ENCODE results near the gene CARD10. TPM values are rescaled to one million over a fixed set of nuclear protein-coding genes. Genes with fewer than 3 reads are reported as not detected.

The CARD10 gene
- total RNA-seq, 1 experiment from 2014 or later = 0.26 TPM

DNA sequence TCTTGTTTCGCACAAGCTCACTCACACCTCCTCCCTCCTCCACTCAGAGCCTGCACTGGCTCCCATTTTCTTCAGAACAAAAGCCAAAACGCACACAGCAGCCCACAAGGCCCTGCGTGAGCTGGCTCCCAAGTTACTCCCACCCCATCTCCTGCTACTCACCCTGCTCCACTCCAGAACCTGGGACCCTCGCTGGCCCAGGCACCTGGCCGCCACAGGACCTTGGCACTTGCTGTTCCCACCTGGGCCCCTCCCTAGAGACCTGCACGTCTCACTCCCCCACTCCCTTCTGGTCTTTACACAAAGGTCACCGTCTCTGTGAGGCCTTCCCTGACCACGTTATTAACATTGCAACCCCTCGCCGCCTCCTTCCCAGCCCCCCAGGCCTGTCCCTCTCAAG is 32.1 kb downstream of the CARD10 start:
- ChIA-PET POLR2A (ENCODE audit: low non-redundant PET) (no interaction called here), CTCF (interaction anchor here (0.6 kb wide), 1 partner anchor 221 kb away, joined by 10 read pairs; no protein-coding TSS in a partner anchor)
- Histone ChIP-seq H3K9me3 (ENCODE audit: low read depth, low read length, poor library complexity, severe bottlenecking) (no peaks in the 10 kb centered on the region), H3K4me3 (ENCODE audit: low read depth, low read length, poor library complexity, severe bottlenecking) (no peak overlapping the region), H3K36me3 (ENCODE audit: insufficient read depth, low read length, poor library complexity, severe bottlenecking) (no peaks in the 10 kb centered on the region), H3K27me3 (replicated peaks; ENCODE audit: insufficient read depth, low read depth, low read length, poor library complexity) (no peaks in the 10 kb centered on the region), H3K4me1 (ENCODE audit: insufficient read depth, low read length, poor library complexity, severe bottlenecking) (peaks cover 4% of the 10 kb centered on the region), H3K27ac (ENCODE audit: low read depth, low read length, poor library complexity, severe bottlenecking) (no peak overlapping the region)
- intact Hi-C loops (cut with micrococcal nuclease; ENCODE audit: unreplicated experiment) = no loop called here
- no TSS peak for BruUV-seq (replicated peaks)
- DNase-seq (ENCODE audit: low spot score) = no peak
- TF ChIP-seq EZH2 (IDR thresholded peaks at IDR 0.05; ENCODE audit: borderline replicate concordance, low read depth, low read length, poor library complexity, severe bottlenecking) = no peak
- TF ChIP-seq, protein P1, sequence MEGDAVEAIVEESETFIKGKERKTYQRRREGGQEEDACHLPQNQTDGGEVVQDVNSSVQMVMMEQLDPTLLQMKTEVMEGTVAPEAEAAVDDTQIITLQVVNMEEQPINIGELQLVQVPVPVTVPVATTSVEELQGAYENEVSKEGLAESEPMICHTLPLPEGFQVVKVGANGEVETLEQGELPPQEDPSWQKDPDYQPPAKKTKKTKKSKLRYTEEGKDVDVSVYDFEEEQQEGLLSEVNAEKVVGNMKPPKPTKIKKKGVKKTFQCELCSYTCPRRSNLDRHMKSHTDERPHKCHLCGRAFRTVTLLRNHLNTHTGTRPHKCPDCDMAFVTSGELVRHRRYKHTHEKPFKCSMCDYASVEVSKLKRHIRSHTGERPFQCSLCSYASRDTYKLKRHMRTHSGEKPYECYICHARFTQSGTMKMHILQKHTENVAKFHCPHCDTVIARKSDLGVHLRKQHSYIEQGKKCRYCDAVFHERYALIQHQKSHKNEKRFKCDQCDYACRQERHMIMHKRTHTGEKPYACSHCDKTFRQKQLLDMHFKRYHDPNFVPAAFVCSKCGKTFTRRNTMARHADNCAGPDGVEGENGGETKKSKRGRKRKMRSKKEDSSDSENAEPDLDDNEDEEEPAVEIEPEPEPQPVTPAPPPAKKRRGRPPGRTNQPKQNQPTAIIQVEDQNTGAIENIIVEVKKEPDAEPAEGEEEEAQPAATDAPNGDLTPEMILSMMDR (conservative IDR thresholded peaks at IDR 0.05; ENCODE audit: low read depth, low read length) = no peak

DNA sequence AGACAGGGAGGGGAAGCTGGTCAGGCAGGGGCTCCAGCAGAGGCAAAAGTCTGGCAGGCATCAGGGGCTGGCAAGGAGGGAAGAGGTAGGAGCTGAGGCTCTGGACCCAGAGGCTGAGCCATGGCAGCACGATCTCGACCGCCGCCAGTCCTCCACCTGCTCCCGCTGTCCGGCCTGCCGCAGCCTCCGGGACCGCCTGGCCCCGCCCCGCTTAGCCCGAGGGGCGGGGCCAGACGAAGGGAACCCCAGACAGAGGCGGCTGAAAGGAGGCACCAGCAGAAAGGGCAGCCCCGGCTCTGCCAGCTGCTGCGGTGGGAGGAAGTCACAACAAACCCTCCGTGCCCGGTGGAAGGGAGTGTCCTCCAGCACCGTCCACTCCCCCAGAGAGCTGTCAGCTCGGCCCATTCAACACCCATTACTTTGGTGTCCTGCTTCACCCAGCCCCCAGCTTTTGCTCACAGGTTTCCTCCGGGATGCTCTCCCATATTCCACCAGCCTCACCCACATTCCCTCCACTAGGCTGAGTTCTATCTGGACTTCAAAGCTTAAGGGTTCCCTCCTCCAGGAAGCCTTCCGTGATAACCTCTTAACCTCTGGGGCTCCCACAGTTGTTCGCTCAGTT is 32.9 kb downstream of the CARD10 start, which contains the start of gene MFNG:
Gene MFNG (minus strand): TSS at position 161 of the 622 bp plus-strand sequence. CDS start 207 bp downstream, outside the sequence.
- ChIA-PET POLR2A (ENCODE audit: low non-redundant PET) (interaction anchor here (0.6 kb wide), 1 partner anchor 189 kb away, joined by 4 read pairs; no protein-coding TSS in a partner anchor), CTCF (interaction anchor here (0.6 kb wide), 1 partner anchor 221 kb away, joined by 10 read pairs; no protein-coding TSS in a partner anchor)
- Histone ChIP-seq H3K4me3 (ENCODE audit: low read depth, low read length, poor library complexity, severe bottlenecking) (no peak within 1 kb of the TSS), H3K9me3 (ENCODE audit: low read depth, low read length, poor library complexity, severe bottlenecking) (no peaks in the 10 kb centered on the region), H3K27me3 (replicated peaks; ENCODE audit: insufficient read depth, low read depth, low read length, poor library complexity) (no peaks in the 10 kb centered on the region), H3K4me1 (ENCODE audit: insufficient read depth, low read length, poor library complexity, severe bottlenecking) (peaks cover 4% of the 10 kb centered on the region), H3K36me3 (ENCODE audit: insufficient read depth, low read length, poor library complexity, severe bottlenecking) (no peaks in the 10 kb centered on the region), H3K27ac (ENCODE audit: low read depth, low read length, poor library complexity, severe bottlenecking) (no peak within 1 kb of the TSS)
- DNase-seq (ENCODE audit: low spot score) = peak; percentile 44
- BruUV-seq (replicated peaks) = no TSS peak
- TF ChIP-seq EZH2 (IDR thresholded peaks at IDR 0.05; ENCODE audit: borderline replicate concordance, low read depth, low read length, poor library complexity, severe bottlenecking) = no peak
- TF ChIP-seq, protein P1 (conservative IDR thresholded peaks at IDR 0.05; ENCODE audit: low read depth, low read length) = no peak
- intact Hi-C loops (cut with micrococcal nuclease; ENCODE audit: unreplicated experiment) = no loop called here

DNA sequence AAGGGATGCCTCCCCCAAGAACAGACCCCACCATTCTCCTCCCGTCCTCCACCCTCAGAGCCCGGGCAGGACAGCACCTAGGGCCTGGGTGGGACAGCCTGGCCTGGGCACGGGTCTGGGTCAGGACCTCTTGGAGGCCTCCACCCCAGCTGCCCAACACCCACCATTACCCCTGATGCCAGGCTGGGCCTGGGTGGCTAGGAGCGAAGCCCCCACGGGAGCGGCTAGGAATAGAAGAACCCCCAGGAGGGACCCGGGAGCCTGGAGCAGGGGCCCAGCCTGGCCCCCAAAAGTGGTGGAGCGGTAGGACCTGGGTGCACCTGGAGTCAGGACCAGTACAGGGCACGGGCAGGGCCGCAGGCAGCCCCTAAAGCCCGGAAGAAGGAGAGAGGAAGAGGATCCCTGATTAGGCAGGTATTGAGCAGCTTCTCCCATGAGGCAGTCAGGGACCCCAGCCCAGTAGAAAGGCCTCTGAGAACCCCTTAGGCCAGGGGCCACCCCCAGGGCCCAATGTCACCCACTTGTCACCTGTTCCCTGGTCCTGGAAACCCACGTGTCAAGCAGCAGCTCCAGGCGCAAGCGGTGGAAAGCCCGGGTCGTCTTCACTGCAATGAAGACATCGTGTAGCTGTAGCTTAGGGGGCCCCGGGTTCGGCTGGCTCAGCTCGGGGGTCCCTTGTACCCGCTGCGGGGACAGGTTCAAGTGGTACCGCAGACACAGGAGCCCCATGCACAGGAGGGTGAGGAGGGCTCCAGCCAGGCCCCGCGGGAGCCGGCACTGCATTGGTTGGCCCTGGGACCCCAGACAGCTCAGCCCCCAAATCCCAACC is 33.6 kb downstream of the CARD10 start:
- no peak for DNase-seq (ENCODE audit: low spot score)
- intact Hi-C loops (cut with micrococcal nuclease; ENCODE audit: unreplicated experiment) = no loop called here
- ChIA-PET POLR2A (ENCODE audit: low non-redundant PET) (interaction anchor here (0.6 kb wide), 1 partner anchor 190 kb away, joined by 4 read pairs; no protein-coding TSS in a partner anchor), CTCF (no interaction called here)
- H3K27me3 ChIP-seq (replicated peaks; ENCODE audit: insufficient read depth, low read depth, low read length, poor library complexity) = no peaks in the 10 kb centered on the region
- no peak overlapping the region for H3K4me3 ChIP-seq (ENCODE audit: low read depth, low read length, poor library complexity, severe bottlenecking)
- no peak overlapping the region for H3K27ac ChIP-seq (ENCODE audit: low read depth, low read length, poor library complexity, severe bottlenecking)
- BruUV-seq (replicated peaks) = no TSS peak
- TF ChIP-seq EZH2 (IDR thresholded peaks at IDR 0.05; ENCODE audit: borderline replicate concordance, low read depth, low read length, poor library complexity, severe bottlenecking) = no peak
- TF ChIP-seq, protein P1 (conservative IDR thresholded peaks at IDR 0.05; ENCODE audit: low read depth, low read length) = no peak
- H3K9me3 ChIP-seq (ENCODE audit: low read depth, low read length, poor library complexity, severe bottlenecking) = no peaks in the 10 kb centered on the region
- H3K4me1 ChIP-seq (ENCODE audit: insufficient read depth, low read length, poor library complexity, severe bottlenecking) = peaks cover 4% of the 10 kb centered on the region
- H3K36me3 ChIP-seq (ENCODE audit: insufficient read depth, low read length, poor library complexity, severe bottlenecking) = no peaks in the 10 kb centered on the region

All from A673 (cell line).